Coronary artery (tissue), 2 donors: ENCODE results near the gene ZFAND2A.

Source experiments
- DNase-seq: peaks from one replicate; pipeline ENCODE4 v3.0.0-alpha.2; 2017; ENCODE audit warnings: low spot score
- H3K27ac ChIP-seq, 2 donors: fragments of 200-600 bp; sonication (generic); one replicate each; pipeline ENCODE4 v1.5.1; 2016 to 2019
- H3K4me3 ChIP-seq: fragments of 200-600 bp; sonication (generic); 2 replicates; pipeline ENCODE4 v1.5.1; 2016; ENCODE audit warnings: mild to moderate bottlenecking, moderate library complexity
- CTCF ChIP-seq: fragments of 200-600 bp; sonication (generic); IDR thresholded peaks from one replicate; pipeline ENCODE4 v1.5.1; 2019; ENCODE audit warnings: antibody characterized with exemption

ZFAND2A gene

GRCh38 chr7:1134951-1135350 is 25.0 kb downstream of the ZFAND2A start:
- Histone ChIP-seq H3K4me3 (no peak overlapping the region), H3K27ac (no peak overlapping the region)
- no peak for DNase-seq
- TF ChIP-seq CTCF: no peak

- no peak for TF ChIP-seq CTCF
- Histone ChIP-seq H3K27ac (no peak overlapping the region), H3K4me3 (no peak overlapping the region)
- no peak for DNase-seq
Measured at GRCh38 chr7:1131471-1132265, 28.3 kb downstream of the ZFAND2A start.

GRCh38 chr7:1130021-1130990 is 29.7 kb downstream of the ZFAND2A start:
- no peak overlapping the region for H3K27ac ChIP-seq
- DNase-seq: no peak
- TF ChIP-seq CTCF: no peak
- H3K4me3 ChIP-seq: no peak overlapping the region

GRCh38 chr7:1129431-1129830 is 30.6 kb downstream of the ZFAND2A start:
- Histone ChIP-seq H3K27ac (no peak overlapping the region), H3K4me3 (no peak overlapping the region)
- no peak for TF ChIP-seq CTCF
- no peak for DNase-seq

DNA sequence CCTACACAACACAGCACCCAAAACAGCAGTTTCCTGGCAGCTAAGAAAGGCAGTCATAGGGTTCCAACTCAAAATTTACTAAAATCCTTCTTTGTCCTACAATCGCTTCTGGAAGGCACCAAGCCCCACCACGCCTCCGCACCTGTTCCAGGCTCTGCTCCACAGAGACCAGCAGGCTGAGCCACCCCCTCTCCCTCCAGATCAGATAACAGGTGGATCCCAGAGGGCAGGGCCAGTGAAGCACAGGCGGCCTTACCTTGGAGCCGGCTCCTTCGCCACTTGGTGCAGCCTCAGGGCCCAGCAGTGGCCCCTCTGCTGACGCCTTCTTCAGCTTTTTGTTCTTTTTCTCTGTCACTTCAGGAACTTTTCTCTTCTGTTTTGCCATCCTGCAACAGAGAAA is 33.0 kb downstream of the ZFAND2A start:
- Histone ChIP-seq H3K27ac (no peak overlapping the region), H3K4me3 (no peak overlapping the region)
- no peak for DNase-seq
- no peak for TF ChIP-seq CTCF

- DNase-seq: no peak
- no peak for TF ChIP-seq CTCF
- Histone ChIP-seq H3K4me3 (no peak overlapping the region), H3K27ac (no peak overlapping the region)
Measured at GRCh38 chr7:1125603-1125969, 34.4 kb downstream of the ZFAND2A start.
